Activated T-cell treated with anti-CD3 and anti-CD28 coated beads, Interleukin-2, amount 50 U/mL, for 4 hours (primary cell): ENCODE measurements around the gene CMIP. TPM values are rescaled to one million over a fixed set of nuclear protein-coding genes. Genes with fewer than 3 reads are reported as not detected.

Experiments
- ATAC-seq, 2 donors: fragments of 200-7000 bp; cut with Tn5 transposase; one replicate each; pipeline ENCODE4 v1.10.0; 2021
- DNase-seq: peaks from one replicate; pipeline ENCODE4 v3.0.0-alpha.2; 2020
- H3K27me3 Mint-ChIP-seq: one replicate; pipeline ENCODE4 v1.8.0; 2021; ENCODE audit warnings: low read depth, mixed read lengths
- H3K36me3 Mint-ChIP-seq: one replicate; pipeline ENCODE4 v1.8.0; 2022; ENCODE audit warnings: mixed read lengths; ENCODE audit not compliant: insufficient read depth
- H3K4me1 Mint-ChIP-seq: one replicate; pipeline ENCODE4 v1.8.0; 2021; ENCODE audit warnings: low read depth, mixed read lengths
- H3K4me3 Mint-ChIP-seq: one replicate; pipeline ENCODE4 v1.8.0; 2021; ENCODE audit warnings: mild to moderate bottlenecking, moderate library complexity, mixed read lengths
- H3K9me3 Mint-ChIP-seq: one replicate; pipeline ENCODE4 v1.8.0; 2021; ENCODE audit warnings: mixed read lengths
- total RNA-seq, 3 donors: library from RNA; stranded (reverse); gene quantifications; one replicate each; pipeline ENCODE4 v1.2.1, GENCODE V29; 2021

The CMIP gene
- total RNA-seq, 3 donors from 2014 or later = 20.8 to 23.5 (median 21.9) TPM

DNA sequence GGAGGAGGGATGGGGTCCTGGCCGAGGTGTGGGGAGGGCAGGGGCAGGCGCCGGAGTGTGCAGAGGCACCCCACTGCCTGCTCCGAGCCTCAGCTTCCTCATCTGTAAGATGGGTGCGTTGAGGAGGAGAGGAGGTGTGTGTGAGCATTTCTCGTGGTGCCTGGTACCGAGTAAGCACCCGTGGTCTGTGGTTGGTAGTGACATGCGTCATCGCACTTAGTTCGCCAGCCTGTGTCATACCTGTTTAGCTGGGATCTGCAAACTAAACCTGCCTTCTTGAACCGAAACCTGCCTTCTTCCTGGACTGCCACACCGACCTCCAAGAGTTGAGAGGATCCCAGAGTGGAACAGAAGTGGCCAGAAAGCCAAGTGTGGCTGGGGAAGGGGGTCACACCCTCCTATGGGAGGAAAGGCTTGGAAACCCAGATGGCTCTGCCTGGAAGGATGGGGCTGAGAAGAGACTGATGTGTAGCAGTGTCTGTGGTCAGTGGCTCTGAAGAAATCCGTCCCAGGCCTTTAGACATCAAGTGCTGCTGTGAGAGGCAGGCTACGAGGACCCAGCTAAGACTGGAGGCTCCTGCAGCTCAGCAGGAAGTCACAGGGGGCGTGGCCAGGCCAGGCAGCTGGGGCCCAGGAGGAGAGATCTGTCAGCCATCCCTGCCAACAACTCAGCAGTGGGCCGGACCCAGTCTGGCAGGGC lies 171.9 kb downstream of the CMIP start:
- Mint-ChIP-seq H3K27me3 (no peaks in the 10 kb centered on the region), H3K36me3 (peaks cover 7% of the 10 kb centered on the region), H3K4me3 (peak overlapping the region; percentile 63), H3K9me3 (no peaks in the 10 kb centered on the region), H3K4me1 (peaks cover 20% of the 10 kb centered on the region)
- ATAC-seq = peak; percentile 98
- peak; percentile 60 for DNase-seq

DNA sequence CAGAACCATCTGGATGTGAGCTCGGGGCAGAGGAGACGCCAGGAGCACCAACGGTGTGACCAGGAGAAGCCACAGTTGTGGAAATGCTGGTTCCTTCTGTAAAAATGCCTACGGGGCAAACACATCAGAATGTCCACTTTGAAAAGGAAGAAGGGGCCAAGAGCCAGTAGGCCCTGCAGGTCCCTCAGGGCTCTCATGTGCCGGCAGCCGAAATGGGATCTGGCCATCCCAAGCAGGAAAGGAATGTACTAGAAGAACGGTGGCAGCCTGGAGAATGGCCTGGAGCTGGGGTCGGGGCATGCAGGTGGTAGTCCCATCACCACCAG lies 172.4 kb downstream of the CMIP start:
- Mint-ChIP-seq H3K9me3 (no peaks in the 10 kb centered on the region), H3K27me3 (no peaks in the 10 kb centered on the region), H3K36me3 (peaks cover 10% of the 10 kb centered on the region), H3K4me1 (peaks cover 20% of the 10 kb centered on the region), H3K4me3 (peak overlapping the region; percentile 63)
- DNase-seq (no peak), ATAC-seq (no peak)

DNA sequence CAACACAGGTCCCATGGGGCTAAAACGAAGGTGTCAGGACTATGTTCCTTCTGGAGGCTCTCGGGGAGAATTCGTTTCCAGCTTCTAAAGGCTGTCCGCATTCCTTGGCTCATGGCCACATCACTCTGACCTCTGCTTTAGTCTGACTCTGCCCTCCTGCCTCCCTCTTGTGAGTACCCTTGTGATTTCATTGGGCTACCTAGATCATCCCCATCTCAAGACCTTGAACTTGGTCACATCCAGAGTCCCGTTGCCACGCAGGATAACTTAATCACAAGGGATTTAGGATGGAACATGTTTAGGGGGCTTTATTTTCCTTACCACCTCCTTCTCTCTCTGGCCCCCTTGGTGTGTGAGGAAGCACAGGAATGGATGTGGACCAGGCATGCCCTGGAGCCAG lies 173.6 kb downstream of the CMIP start:
- ATAC-seq (no peak), DNase-seq (no peak)
- Mint-ChIP-seq H3K36me3 (peaks cover 11% of the 10 kb centered on the region), H3K9me3 (no peaks in the 10 kb centered on the region), H3K4me1 (peaks cover 20% of the 10 kb centered on the region), H3K4me3 (no peak overlapping the region), H3K27me3 (no peaks in the 10 kb centered on the region)

DNA sequence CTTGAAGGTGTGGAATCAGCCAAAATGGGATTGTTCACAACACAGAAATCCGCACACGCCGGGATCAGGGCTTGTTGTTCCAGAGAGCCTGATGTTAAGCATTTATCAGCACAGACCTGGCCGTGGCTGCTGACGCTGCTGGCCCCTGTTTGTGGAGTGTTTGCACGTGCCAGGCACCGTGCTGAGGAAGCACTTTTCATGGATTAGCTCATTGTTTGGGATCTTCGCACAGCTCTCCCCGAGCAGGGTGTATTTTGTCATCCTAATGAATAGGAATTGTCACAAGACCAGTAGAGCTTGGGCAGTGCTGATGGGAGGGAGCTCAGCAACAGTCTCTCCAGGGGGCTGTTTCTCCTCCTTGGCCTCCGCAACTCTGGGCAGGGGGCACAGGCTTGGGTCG lies 174.1 kb downstream of the CMIP start:
- Mint-ChIP-seq H3K4me1 (peaks cover 25% of the 10 kb centered on the region), H3K27me3 (no peaks in the 10 kb centered on the region), H3K9me3 (no peaks in the 10 kb centered on the region), H3K36me3 (peaks cover 11% of the 10 kb centered on the region), H3K4me3 (no peak overlapping the region)
- DNase-seq (no peak), ATAC-seq (no peak)

DNA sequence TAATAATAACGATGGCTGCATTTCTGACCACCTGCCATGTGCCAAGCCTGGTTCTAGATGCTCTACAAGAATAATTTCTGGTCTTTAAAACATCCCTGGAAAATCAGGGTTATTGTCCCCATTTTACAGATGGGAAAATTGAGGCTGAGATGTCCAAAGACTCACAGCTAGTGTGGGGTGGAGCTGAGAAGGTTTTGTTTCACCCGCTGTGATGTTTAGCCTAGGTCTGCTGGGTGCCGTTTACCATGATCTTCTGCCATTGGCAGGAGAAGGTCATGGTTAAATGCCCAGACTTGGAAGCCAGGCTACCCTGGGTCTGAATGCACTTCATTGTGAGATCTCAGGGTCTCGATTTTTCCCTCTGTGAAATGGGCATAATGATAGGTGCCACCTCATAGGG lies 175.4 kb downstream of the CMIP start:
- H3K9me3 Mint-ChIP-seq = no peaks in the 10 kb centered on the region
- H3K4me1 Mint-ChIP-seq = peaks cover 28% of the 10 kb centered on the region
- DNase-seq = no peak
- H3K36me3 Mint-ChIP-seq = peaks cover 11% of the 10 kb centered on the region
- no peaks in the 10 kb centered on the region for H3K27me3 Mint-ChIP-seq
- H3K4me3 Mint-ChIP-seq = no peak overlapping the region
- ATAC-seq = no peak

DNA sequence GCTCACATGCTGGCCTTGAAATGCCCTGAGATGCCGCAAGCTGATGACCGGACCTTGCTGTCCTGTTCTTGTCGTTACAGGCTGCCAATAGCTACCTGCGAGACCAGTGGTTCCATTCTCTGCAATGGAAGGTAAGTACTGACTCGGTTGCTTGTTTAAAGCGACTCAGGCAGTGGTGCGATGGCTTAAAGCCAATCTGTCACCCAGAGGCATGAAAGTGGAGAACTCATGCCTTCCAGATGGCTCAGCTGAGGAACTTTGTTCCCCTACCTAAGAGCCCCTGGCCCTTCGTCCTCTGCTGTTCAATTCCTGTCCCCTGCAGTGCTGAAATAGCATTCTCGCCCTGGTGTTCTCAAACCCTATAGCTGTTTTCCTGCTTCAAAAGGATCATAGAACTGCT lies 176.2 kb downstream of the CMIP start:
- Mint-ChIP-seq H3K4me1 (peaks cover 28% of the 10 kb centered on the region), H3K9me3 (no peaks in the 10 kb centered on the region), H3K36me3 (peaks cover 11% of the 10 kb centered on the region), H3K4me3 (no peak overlapping the region), H3K27me3 (no peaks in the 10 kb centered on the region)
- ATAC-seq (no peak), DNase-seq (no peak)

DNA sequence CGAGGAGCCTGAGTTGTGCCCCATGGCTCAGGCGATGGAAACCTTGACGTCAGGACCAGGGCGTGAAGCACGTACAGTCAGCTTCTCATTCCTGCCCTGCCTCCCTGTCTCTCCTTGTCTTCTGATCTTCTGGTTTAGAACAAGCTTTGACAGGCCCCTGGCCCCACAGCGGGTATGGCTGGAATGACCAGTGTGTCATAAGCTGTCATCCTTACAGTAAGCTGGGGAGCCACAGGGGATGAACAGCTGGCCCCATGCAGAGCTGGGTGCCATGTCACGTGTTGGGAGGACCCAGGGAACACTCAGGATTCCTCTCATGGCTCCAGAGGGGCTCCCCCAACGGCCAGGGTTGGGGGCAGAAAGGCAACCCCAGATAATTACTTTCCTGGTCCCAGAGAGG lies 176.9 kb downstream of the CMIP start:
- Mint-ChIP-seq H3K4me1 (peaks cover 21% of the 10 kb centered on the region), H3K4me3 (no peak overlapping the region), H3K36me3 (peaks cover 11% of the 10 kb centered on the region), H3K27me3 (no peaks in the 10 kb centered on the region), H3K9me3 (no peaks in the 10 kb centered on the region)
- no peak for ATAC-seq
- DNase-seq = no peak

DNA sequence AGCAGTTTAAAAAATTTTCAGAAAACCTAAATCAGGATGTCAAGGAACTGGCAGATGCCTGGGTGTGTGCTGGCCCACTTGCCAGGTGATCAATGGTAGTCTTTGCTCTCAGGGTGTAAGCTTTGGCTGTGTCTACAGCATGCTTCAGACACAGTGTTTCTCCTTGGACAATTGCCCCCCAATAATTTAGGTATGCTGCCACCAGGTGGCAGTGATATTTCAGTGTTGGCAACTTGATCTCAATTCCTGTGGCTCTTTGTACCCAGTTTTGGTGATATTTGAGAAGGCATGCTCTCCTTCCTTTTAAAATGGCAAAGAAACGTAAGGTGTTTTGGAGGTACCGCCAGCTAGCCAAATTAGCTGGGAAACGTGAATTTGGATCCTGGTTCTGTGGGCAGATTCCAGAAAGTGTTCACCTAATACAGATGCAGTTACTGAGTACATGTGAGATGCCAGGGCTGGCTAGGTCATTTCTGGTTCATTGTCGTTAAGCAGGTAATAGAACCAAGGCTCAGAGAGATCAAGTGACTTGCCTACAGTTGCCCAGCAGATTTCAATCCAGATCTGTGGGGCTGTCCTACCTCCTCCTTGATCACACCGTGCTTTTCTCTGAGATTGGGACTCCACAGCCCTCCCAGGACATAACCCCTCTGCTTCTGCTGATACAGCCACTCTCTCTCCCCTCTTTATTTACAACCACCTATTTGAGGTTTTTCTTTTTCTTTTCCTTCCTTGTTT lies 178.9 kb downstream of the CMIP start:
- Mint-ChIP-seq H3K4me1 (peaks cover 10% of the 10 kb centered on the region), H3K9me3 (no peaks in the 10 kb centered on the region), H3K36me3 (peaks cover 8% of the 10 kb centered on the region), H3K4me3 (no peak overlapping the region), H3K27me3 (no peaks in the 10 kb centered on the region)
- ATAC-seq (no peak), DNase-seq (peak; percentile 59)

DNA sequence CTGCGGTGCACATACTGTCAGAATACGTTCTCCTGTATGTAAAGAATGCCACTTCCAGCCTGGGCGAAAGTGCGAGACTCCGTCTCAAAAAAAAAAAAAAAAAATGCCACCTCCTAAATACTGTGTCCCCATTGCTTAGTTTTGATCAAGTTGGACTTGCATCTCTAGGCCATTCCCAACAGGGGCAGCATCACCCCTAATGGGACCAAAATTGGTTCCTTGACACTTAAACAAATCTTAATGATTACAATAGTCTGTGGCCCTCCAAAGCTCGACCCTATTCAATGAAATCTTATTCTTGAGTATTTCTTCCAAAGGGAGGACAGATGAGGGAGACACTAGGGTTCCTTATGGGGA lies 179.8 kb downstream of the CMIP start:
- ATAC-seq (no peak), DNase-seq (no peak)
- no peaks in the 10 kb centered on the region for H3K9me3 Mint-ChIP-seq
- peaks cover 11% of the 10 kb centered on the region for H3K4me1 Mint-ChIP-seq
- peaks cover 4% of the 10 kb centered on the region for H3K36me3 Mint-ChIP-seq
- H3K4me3 Mint-ChIP-seq = no peak overlapping the region
- no peaks in the 10 kb centered on the region for H3K27me3 Mint-ChIP-seq

DNA sequence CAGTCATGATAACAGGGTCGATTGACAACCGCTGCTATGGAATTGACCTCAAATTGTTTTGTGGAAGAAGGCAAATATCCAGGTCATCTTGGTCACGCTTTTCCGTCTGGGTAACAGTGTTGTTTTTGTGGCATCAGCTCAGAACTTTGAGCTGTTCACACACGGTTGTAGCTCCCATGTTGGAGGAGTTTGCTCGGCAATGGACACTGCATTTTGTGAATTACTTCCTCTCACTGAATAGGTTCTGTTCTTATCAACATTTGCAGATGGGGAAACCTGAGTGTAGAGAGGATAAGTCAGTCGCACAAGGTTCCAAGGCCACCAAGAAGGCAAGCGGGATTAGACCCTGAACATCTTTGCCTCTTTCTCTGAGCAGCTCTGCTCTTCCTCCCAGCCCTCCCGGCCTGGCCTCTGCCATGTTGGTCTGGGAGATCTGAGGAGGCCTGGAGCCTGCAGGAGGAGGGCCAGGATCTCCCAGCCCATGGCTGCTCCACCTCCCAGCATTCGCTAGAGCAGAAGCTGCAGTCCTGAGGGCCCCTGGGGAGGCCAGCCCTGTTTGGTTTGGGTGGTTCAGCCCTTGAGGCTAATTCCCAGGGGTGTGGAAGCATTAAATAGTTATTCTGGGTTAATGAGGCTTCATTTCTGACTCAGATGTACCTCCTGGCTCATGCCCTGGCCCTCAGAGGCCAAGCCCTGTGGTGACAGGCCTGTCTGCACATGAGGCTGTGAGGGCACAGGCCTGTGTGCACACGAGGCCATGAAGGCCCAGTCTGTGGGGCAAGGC lies 180.3 kb downstream of the CMIP start:
- no peak overlapping the region for H3K4me3 Mint-ChIP-seq
- H3K9me3 Mint-ChIP-seq = no peaks in the 10 kb centered on the region
- H3K36me3 Mint-ChIP-seq = peaks cover 5% of the 10 kb centered on the region
- ATAC-seq (no peak), DNase-seq (no peak)
- H3K4me1 Mint-ChIP-seq = peaks cover 14% of the 10 kb centered on the region
- H3K27me3 Mint-ChIP-seq = no peaks in the 10 kb centered on the region

DNA sequence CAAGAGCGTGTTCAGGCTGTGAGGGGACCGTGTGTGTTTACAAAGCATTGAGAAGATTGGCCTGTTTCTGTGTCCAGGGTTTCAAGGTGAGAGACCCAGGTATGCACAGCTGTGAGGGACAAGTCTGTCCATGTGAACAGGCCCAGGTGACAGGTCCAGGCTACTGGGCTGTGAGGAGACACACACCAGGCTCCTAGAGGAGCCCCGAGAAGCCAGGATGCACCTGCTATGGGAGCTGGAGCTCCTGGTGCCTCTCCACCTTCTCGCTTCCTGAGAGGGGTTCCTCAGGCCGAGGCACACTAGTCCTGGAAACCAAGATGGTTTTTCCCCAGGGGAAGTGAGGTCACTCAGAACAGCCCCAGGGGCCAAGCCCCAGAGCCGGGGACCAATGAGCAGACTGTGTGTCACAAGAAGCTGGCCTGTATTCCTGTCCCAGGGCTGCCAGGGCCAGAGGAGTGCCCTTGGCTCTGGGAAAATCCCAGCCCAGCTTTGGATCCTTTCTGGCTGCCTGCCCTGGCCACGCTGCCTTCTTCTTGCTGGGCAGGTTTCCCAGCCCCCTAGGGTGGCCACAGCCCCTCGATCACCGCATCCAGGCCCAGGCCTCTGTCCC lies 181.0 kb downstream of the CMIP start:
- DNase-seq (no peak), ATAC-seq (peak in 1 of 2 donors; percentile 10)
- peaks cover 17% of the 10 kb centered on the region for H3K4me1 Mint-ChIP-seq
- no peak overlapping the region for H3K4me3 Mint-ChIP-seq
- H3K27me3 Mint-ChIP-seq = no peaks in the 10 kb centered on the region
- H3K36me3 Mint-ChIP-seq = peaks cover 6% of the 10 kb centered on the region
- H3K9me3 Mint-ChIP-seq = no peaks in the 10 kb centered on the region

DNA sequence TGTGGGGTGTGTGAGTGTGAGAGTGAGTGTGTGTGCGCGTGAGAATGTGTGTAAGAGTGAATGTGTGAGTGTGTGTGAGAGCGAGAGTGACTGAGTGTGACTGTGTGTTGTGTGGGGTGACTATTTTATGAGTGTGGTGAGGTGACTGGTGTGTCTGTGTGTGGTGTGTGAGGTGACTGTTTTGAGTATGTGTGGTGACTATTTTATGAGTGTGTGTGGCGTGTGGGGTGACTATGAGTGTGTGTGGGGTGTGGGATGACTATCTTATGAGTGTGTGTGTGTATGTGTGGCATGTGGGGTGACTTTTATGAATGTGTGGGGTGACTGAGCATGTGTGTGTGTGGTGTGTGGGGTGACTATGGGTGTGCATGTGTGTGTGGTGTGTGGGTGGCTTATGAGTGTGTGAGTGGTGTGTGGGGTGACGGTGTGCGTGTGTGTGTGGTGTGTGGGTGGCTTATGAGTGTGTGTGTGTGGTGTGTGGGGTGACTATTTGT lies 181.6 kb downstream of the CMIP start:
- Mint-ChIP-seq H3K9me3 (no peaks in the 10 kb centered on the region), H3K36me3 (peaks cover 6% of the 10 kb centered on the region), H3K4me3 (no peak overlapping the region), H3K27me3 (no peaks in the 10 kb centered on the region), H3K4me1 (peaks cover 23% of the 10 kb centered on the region)
- ATAC-seq (peak; percentile 77 to 86), DNase-seq (no peak)

DNA sequence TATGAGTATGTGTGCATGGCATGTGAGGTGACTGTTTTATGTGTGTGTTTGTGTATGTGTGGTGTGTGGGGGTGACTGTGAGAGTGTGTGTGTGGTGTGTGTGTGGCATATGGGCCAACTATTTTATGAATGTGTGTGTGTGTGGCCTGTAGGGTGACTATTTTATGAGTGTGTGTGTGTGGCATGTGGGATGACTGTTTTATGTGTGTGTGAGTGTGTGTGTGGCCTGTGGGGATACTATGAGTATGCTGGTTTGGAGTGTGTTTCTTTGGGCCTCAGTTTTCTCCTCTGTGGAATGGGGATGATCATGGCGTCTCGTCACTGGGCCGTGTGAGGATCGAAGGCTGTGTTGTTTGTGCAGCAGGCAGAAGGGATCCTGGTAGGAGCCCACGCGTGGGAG lies 182.4 kb downstream of the CMIP start:
- ATAC-seq = peak; percentile 9 to 10
- Mint-ChIP-seq H3K27me3 (no peaks in the 10 kb centered on the region), H3K9me3 (no peaks in the 10 kb centered on the region), H3K4me3 (no peak overlapping the region), H3K36me3 (peaks cover 3% of the 10 kb centered on the region), H3K4me1 (peaks cover 31% of the 10 kb centered on the region)
- no peak for DNase-seq

DNA sequence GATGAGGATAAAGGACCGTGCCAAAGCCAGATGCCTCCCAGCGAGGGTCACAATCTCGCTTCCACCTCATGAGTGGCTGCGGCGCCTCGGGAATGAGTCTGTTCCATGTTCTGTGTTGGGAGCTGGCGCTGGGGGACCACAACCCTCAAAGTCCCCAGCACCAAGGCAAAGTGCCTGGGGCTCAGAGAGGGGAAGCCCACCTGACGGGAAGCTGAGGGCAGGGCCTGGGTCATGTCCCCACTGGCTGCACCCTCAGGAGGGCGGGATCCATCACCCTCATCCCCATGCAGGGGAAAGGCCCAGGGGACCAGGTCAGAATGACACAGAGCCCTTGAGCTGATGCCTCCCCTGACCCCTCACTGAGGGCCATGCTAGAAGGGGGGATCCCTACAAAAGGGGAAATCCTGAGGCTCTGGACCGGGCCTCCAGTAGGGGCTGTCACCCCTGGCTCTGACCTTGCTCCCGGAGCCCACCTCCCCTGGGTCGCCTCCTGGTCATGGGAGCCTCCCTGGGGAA lies 183.2 kb downstream of the CMIP start:
- ATAC-seq (no peak), DNase-seq (no peak)
- H3K27me3 Mint-ChIP-seq = no peaks in the 10 kb centered on the region
- H3K36me3 Mint-ChIP-seq = peaks cover 2% of the 10 kb centered on the region
- H3K9me3 Mint-ChIP-seq = no peaks in the 10 kb centered on the region
- H3K4me1 Mint-ChIP-seq = peaks cover 39% of the 10 kb centered on the region
- H3K4me3 Mint-ChIP-seq = no peak overlapping the region
